Gastroesophageal sphincter (tissue), 2 donors: ENCODE measurements around the gene RANBP9.

Source experiments
- EP300 ChIP-seq: sonication (generic); formaldehyde crosslinking; IDR thresholded peaks from one replicate; pipeline ENCODE4 v1.6.1; 2017; ENCODE audit warnings: antibody characterized with exemption, mild to moderate bottlenecking
- POLR2AphosphoS5 ChIP-seq: sonication (generic); formaldehyde crosslinking; IDR thresholded peaks from one replicate; pipeline ENCODE4 v1.6.1; 2017; ENCODE audit warnings: antibody characterized with exemption

- TF ChIP-seq EP300, result no peak
- no peak for TF ChIP-seq POLR2AphosphoS5
Measured at GRCh38 chr6:13641315-13641714, 70.3 kb downstream of the RANBP9 start.
